B cell (primary cell): ENCODE measurements around the gene CYP26C1. TPM values are rescaled to one million over a fixed set of nuclear protein-coding genes. Genes with fewer than 3 reads are reported as not detected.
"Not testable (repeated sequence)": the region's sequence is repeated elsewhere in the genome, so short reads cannot be mapped to it uniquely, and the experiment has no call there.

Experiments
- ATAC-seq: fragments of 200-7000 bp; cut with Tn5 transposase; one replicate; pipeline ENCODE4 v1.10.0; 2021; ENCODE audit warnings: low read depth, mild to moderate bottlenecking, moderate number of reproducible peaks, moderate library complexity
- CTCF ChIA-PET: fragments of 350-600 bp; sonication (Branson Sonifier 250); formaldehyde crosslinking; loops from one replicate; lab custom pipeline; 2021; ENCODE audit warnings: antibody characterized with exemption, inconsistent platforms; lab: Charles Lee
- POLR2A ChIA-PET: fragments of 350-600 bp; sonication (Branson Sonifier 250); formaldehyde crosslinking; loops from one replicate; lab custom pipeline; 2021; ENCODE audit warnings: antibody characterized with exemption; lab: Charles Lee
- DNase-seq: peaks from one replicate; pipeline ENCODE4 v3.0.0; 2013
- H2AFZ ChIP-seq: 2 replicates; pipeline ENCODE4 v1.6.1; 2012; ENCODE audit warnings: mild to moderate bottlenecking, low read depth, low read length; ENCODE audit not compliant: insufficient read depth, poor library complexity, severe bottlenecking
- H3K27ac ChIP-seq, 2 donors: 1 replicate in 1 of 2; 2 replicates in 1 of 2; pipeline ENCODE4 v1.5.1; 2012 to 2013; ENCODE audit warnings: low read length in 2 of 2, mild to moderate bottlenecking in 2 of 2, moderate library complexity in 1 of 2
- H3K27me3 ChIP-seq, 4 experiments: fragments of 200-600 bp in 1 of 4; sonication (generic) in 1 of 4; replicated peaks in 1 of 4; 1 replicate in 2 of 4; 2 replicates in 2 of 4; pipeline versions ENCODE4 v1.6.1 to v1.7.0; 2013 to 2016; ENCODE audit warnings: low read length in 3 of 4, mild to moderate bottlenecking in 2 of 4, mixed read lengths in 1 of 4, moderate library complexity in 1 of 4; ENCODE audit not compliant: insufficient read depth in 4 of 4, control insufficient read depth in 3 of 4; ENCODE audit errors: control extremely low read depth in 1 of 4
- H3K36me3 ChIP-seq, 2 experiments: replicated peaks in 1 of 2; 1 replicate in 1 of 2; 2 replicates in 1 of 2; pipeline versions ENCODE4 v1.6.1 to v1.7.1; 2013; ENCODE audit warnings: low read length in 1 of 2; ENCODE audit not compliant: insufficient read depth in 2 of 2, control insufficient read depth in 1 of 2; ENCODE audit errors: control extremely low read depth in 1 of 2, extremely low read depth in 1 of 2
- H3K4me1 ChIP-seq, 2 donors: fragments of 200-600 bp in 1 of 2; sonication (generic) in 1 of 2; 1 replicate in 1 of 2; 2 replicates in 1 of 2; pipeline versions ENCODE4 v1.5.1 to v1.6.1; 2013 to 2017; ENCODE audit warnings: low read length in 2 of 2; ENCODE audit not compliant: control insufficient read depth in 2 of 2, insufficient read depth in 2 of 2
- H3K4me2 ChIP-seq: replicated peaks from 2 replicates; pipeline ENCODE3; 2012; ENCODE audit warnings: mild to moderate bottlenecking, low read depth, low read length; ENCODE audit not compliant: poor library complexity, severe bottlenecking
- H3K4me3 ChIP-seq, 5 experiments: fragments of 200-600 bp in 1 of 5; sonication (generic) in 1 of 5; 1 replicate in 3 of 5; 2 replicates in 2 of 5; pipeline versions ENCODE4 v1.5.1 to v1.7.0; 2011 to 2016; ENCODE audit warnings: low read length in 4 of 5, mild to moderate bottlenecking in 4 of 5, low read depth in 2 of 5, control low read depth in 1 of 5, moderate library complexity in 1 of 5; ENCODE audit not compliant: insufficient read depth in 1 of 5; ENCODE audit errors: control extremely low read depth in 1 of 5, extremely low read depth in 1 of 5
- H3K79me2 ChIP-seq: fragments of 200-600 bp; sonication (generic); one replicate; pipeline ENCODE4 v1.6.0; 2016; ENCODE audit warnings: low read length; ENCODE audit not compliant: control insufficient read depth, insufficient read depth
- H3K9ac ChIP-seq: fragments of 200-600 bp; sonication (generic); 2 replicates; pipeline ENCODE4 v1.6.1; 2017; ENCODE audit warnings: mild to moderate bottlenecking, low read length, moderate library complexity
- H3K9me3 ChIP-seq, 3 donors: one replicate each; pipeline versions ENCODE4 v1.6.1 to v1.7.1; 2013; ENCODE audit warnings: low read length in 2 of 3; ENCODE audit not compliant: control insufficient read depth in 2 of 3, insufficient read depth in 1 of 3; ENCODE audit errors: control extremely low read depth in 1 of 3
- H4K20me1 ChIP-seq: 2 replicates; pipeline ENCODE4 v1.6.0; 2012; ENCODE audit warnings: mild to moderate bottlenecking, low read length; ENCODE audit not compliant: insufficient read depth, control insufficient read depth, poor library complexity, severe bottlenecking
- H3K27ac Mint-ChIP-seq: one replicate; pipeline ENCODE4 v1.8.0; 2021; ENCODE audit warnings: mixed read lengths
- H3K27me3 Mint-ChIP-seq: one replicate; pipeline ENCODE4 v1.8.0; 2021; ENCODE audit warnings: mixed read lengths
- H3K4me1 Mint-ChIP-seq: one replicate; pipeline ENCODE4 v1.8.0; 2021; ENCODE audit warnings: mixed read lengths
- H3K4me3 Mint-ChIP-seq: one replicate; pipeline ENCODE4 v1.8.0; 2021; ENCODE audit warnings: mixed read lengths
- H3K9me3 Mint-ChIP-seq: one replicate; pipeline ENCODE4 v1.8.0; 2022; ENCODE audit warnings: mixed read lengths; ENCODE audit not compliant: insufficient read depth
- EZH2 ChIP-seq: IDR thresholded peaks from 2 replicates; pipeline ENCODE4 v1.6.1; 2012; ENCODE audit warnings: borderline replicate concordance, low read depth, mild to moderate bottlenecking, moderate library complexity, low read length; ENCODE audit not compliant: insufficient read depth, poor library complexity, severe bottlenecking
- WGBS: methylation state at CpG from one replicate; pipeline ENCODE4 v1.1.5; 2013; ENCODE audit warnings: missing lambda C conversion rate; ENCODE audit not compliant: insufficient coverage; 5-methylcytosine and 5-hydroxymethylcytosine counted together
- intact Hi-C: fragments of 100-400 bp; cut with micrococcal nuclease; formaldehyde crosslinking; loops from one replicate; pipeline ENCODE4 v1.10.0; 2022
- polyA plus RNA-seq: library from polyadenylated mRNA; depleted of rRNA; stranded (reverse); fragments of >200 nt; gene quantifications from 2 replicates; pipeline ENCODE4 v1.2.3, GENCODE V29; 2012
- total RNA-seq, 2 donors: library from RNA; stranded (reverse); fragments of 120-200 nt in 1 of 2; gene quantifications; 1 replicate in 1 of 2; 2 replicates in 1 of 2; pipeline versions ENCODE4 v1.2.3 to v1.2.4, GENCODE V29; 2013 to 2022
- TF ChIP-seq, protein P1 (sequence below): fragments of 200-600 bp; IDR thresholded peaks from one replicate; pipeline ENCODE4 v1.8.0; 2022; ENCODE audit warnings: antibody characterized with exemption, mild to moderate bottlenecking

Gene CYP26C1
- total and polyA plus RNA-seq, 2 donors (not counting 1 experiment from before 2014, with no cell fraction given): 0.01 to 0.57 TPM

DNA sequence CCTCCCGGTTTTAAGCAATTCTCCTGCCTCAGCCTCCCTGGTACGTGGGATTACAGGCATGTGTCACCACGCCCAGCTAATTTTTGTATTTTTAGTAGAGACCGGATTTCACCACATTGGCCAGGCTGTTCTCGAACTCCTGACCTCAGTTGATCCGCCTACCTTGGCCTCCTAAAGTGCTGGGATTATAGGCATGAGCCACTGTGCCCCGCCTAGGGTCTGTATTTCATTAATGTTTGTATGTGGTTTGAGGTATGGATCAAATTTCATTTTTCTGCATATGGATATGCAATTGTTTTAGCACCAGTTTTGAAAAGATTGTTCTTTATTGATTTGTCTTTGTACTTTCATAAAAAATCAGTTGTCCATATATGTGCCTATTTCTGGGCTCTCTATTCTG, 39.1 kb downstream of the CYP26C1 start:
- DNase-seq (no peak), ATAC-seq (no peak)
- Histone ChIP-seq H2AFZ (no peak overlapping the region), H4K20me1 (no peaks in the 10 kb centered on the region), H3K9ac (no peak overlapping the region), H3K4me2 (no peak overlapping the region), H3K36me3 (no peaks in the 10 kb centered on the region), H3K9me3 (peaks cover 0 to 2% (median 0%) of the 10 kb centered on the region in 3 donors), H3K27ac (no peak overlapping the region), H3K27me3 (no peaks in the 10 kb centered on the region), H3K4me1 (no peaks in the 10 kb centered on the region), H3K4me3 (no peak overlapping the region), H3K79me2 (no peaks in the 10 kb centered on the region)
- WGBS: 73% methylated on average over 6 of the region's 7 CpGs
- TF ChIP-seq, protein P1, sequence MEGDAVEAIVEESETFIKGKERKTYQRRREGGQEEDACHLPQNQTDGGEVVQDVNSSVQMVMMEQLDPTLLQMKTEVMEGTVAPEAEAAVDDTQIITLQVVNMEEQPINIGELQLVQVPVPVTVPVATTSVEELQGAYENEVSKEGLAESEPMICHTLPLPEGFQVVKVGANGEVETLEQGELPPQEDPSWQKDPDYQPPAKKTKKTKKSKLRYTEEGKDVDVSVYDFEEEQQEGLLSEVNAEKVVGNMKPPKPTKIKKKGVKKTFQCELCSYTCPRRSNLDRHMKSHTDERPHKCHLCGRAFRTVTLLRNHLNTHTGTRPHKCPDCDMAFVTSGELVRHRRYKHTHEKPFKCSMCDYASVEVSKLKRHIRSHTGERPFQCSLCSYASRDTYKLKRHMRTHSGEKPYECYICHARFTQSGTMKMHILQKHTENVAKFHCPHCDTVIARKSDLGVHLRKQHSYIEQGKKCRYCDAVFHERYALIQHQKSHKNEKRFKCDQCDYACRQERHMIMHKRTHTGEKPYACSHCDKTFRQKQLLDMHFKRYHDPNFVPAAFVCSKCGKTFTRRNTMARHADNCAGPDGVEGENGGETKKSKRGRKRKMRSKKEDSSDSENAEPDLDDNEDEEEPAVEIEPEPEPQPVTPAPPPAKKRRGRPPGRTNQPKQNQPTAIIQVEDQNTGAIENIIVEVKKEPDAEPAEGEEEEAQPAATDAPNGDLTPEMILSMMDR: no peak
- TF ChIP-seq EZH2: no peak
- Mint-ChIP-seq H3K27ac (no peak overlapping the region), H3K27me3 (peaks cover 12% of the 10 kb centered on the region), H3K9me3 (no peaks in the 10 kb centered on the region), H3K4me3 (no peak overlapping the region), H3K4me1 (no peaks in the 10 kb centered on the region)
- ChIA-PET POLR2A (no interaction called here), CTCF (no interaction called here)
- intact Hi-C loops: no loop called here

DNA sequence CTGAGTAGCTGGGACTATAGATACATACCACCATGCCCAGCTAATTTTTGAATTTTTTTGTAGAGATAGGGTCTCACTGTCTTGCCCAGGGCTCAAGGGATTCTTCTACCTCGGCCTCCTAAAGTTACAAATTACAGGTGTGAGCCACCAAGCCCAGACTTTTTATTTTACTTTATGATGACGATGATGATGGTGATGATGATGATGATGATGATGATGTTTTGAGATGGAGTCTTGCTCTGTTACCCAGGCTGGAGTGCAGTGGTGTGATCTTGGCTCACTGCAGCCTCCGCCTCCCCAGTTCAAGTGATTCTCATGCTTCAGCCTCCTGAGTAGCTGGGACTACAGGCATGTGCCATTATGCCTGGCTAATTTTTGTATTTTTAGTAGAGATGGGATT, 40.5 kb downstream of the CYP26C1 start:
- H3K4me3 Mint-ChIP-seq, H4K20me1 ChIP-seq, H3K4me3 ChIP-seq, H3K27ac ChIP-seq, H2AFZ ChIP-seq, H3K27ac Mint-ChIP-seq, H3K36me3 ChIP-seq, H3K4me1 Mint-ChIP-seq, H3K9me3 Mint-ChIP-seq, POLR2A ChIA-PET, H3K79me2 ChIP-seq, H3K4me2 ChIP-seq, H3K9ac ChIP-seq, H3K27me3 ChIP-seq, DNase-seq, intact Hi-C loops, ATAC-seq, H3K9me3 ChIP-seq, H3K4me1 ChIP-seq: not testable (repeated sequence)
- CTCF ChIA-PET: interaction anchor here (0.7 kb wide), 1 partner anchor 15 kb away, joined by 3 read pairs; no protein-coding TSS in a partner anchor
- peaks cover 12% of the 10 kb centered on the region for H3K27me3 Mint-ChIP-seq
- 94% methylated on average over 3 of the region's 3 CpGs for WGBS
